GM23338 (cell line): Measurements from ENCODE around the gene MAN2B2. TPM values are rescaled to one million over a fixed set of nuclear protein-coding genes. Genes with fewer than 3 reads are reported as not detected.

Experiments used
- ATAC-seq: fragments of 200-7000 bp; cut with Tn5 transposase; 3 replicates; pipeline ENCODE4 v1.9.1; 2020
- DNase-seq: peaks from one replicate; pipeline ENCODE4 v3.0.0-alpha.2; 2015; ENCODE audit warnings: low spot score
- H2AFZ ChIP-seq: fragments of 200-600 bp; sonication (generic); 2 replicates; pipeline ENCODE4 v1.8.0; 2016; ENCODE audit warnings: antibody characterized with exemption, mild to moderate bottlenecking, moderate library complexity
- H3F3A ChIP-seq: fragments of 200-600 bp; sonication (generic); replicated peaks from 2 replicates; pipeline ENCODE4 v1.8.0; 2017; ENCODE audit warnings: antibody characterized with exemption, mixed run types, low read depth
- H3K27ac ChIP-seq: fragments of 200-600 bp; sonication (generic); 2 replicates; pipeline ENCODE4 v1.6.1; 2016; ENCODE audit warnings: low read depth
- H3K27me3 ChIP-seq: fragments of 200-600 bp; sonication (generic); 2 replicates; pipeline ENCODE4 v1.8.0; 2016; ENCODE audit warnings: mild to moderate bottlenecking, mixed run types, moderate library complexity; ENCODE audit not compliant: insufficient read depth
- H3K36me3 ChIP-seq: fragments of 200-600 bp; sonication (generic); 2 replicates; pipeline ENCODE4 v1.8.0; 2016; ENCODE audit warnings: mild to moderate bottlenecking; ENCODE audit not compliant: insufficient read depth
- H3K4me1 ChIP-seq: fragments of 200-600 bp; sonication (generic); 2 replicates; pipeline ENCODE4 v1.8.0; 2016; ENCODE audit warnings: mild to moderate bottlenecking, moderate library complexity; ENCODE audit not compliant: insufficient read depth
- H3K4me2 ChIP-seq: fragments of 200-600 bp; sonication (generic); 2 replicates; pipeline ENCODE4 v1.7.1; 2017; ENCODE audit warnings: mixed run types
- H3K4me3 ChIP-seq: fragments of 200-600 bp; sonication (generic); 2 replicates; pipeline ENCODE4 v1.6.1; 2016; ENCODE audit warnings: mixed run types
- H3K79me2 ChIP-seq: fragments of 200-600 bp; sonication (generic); replicated peaks from 2 replicates; pipeline ENCODE4 v1.8.0; 2017; ENCODE audit warnings: mild to moderate bottlenecking; ENCODE audit not compliant: insufficient read depth
- H3K9me2 ChIP-seq: fragments of 200-600 bp; sonication (generic); 2 replicates; pipeline ENCODE4 v1.8.0; 2017; ENCODE audit not compliant: insufficient read depth
- H4K20me1 ChIP-seq: fragments of 200-600 bp; sonication (generic); replicated peaks from 2 replicates; pipeline ENCODE4 v1.8.0; 2017; ENCODE audit warnings: mild to moderate bottlenecking; ENCODE audit not compliant: insufficient read depth
- H3K27ac Mint-ChIP-seq: 2 replicates; pipeline ENCODE4 v1.8.0; 2020; ENCODE audit warnings: inconsistent platforms, mild to moderate bottlenecking, moderate library complexity, mixed read lengths
- H3K27me3 Mint-ChIP-seq: 3 replicates; pipeline ENCODE4 v1.8.0; 2022; ENCODE audit warnings: low read depth, mild to moderate bottlenecking, moderate library complexity, mixed read lengths, inconsistent platforms; ENCODE audit not compliant: insufficient read depth, poor library complexity
- H3K36me3 Mint-ChIP-seq: 3 replicates; pipeline ENCODE4 v1.8.0; 2021; ENCODE audit warnings: low read depth, mild to moderate bottlenecking, inconsistent platforms, moderate library complexity, mixed read lengths
- H3K4me1 Mint-ChIP-seq: 3 replicates; pipeline ENCODE4 v1.8.0; 2020; ENCODE audit warnings: mild to moderate bottlenecking, inconsistent platforms, mixed read lengths
- H3K4me3 Mint-ChIP-seq: 3 replicates; pipeline ENCODE4 v1.8.0; 2021; ENCODE audit warnings: moderate library complexity, mild to moderate bottlenecking, inconsistent platforms, mixed read lengths
- H3K9me3 Mint-ChIP-seq: 3 replicates; pipeline ENCODE4 v1.8.0; 2020; ENCODE audit warnings: moderate library complexity, mild to moderate bottlenecking, inconsistent platforms, mixed read lengths
- CTCF ChIP-seq, 2 experiments: fragments of 200-600 bp in 1 of 2; sonication (generic) in 1 of 2; conservative IDR thresholded peaks; 2 replicates each; pipeline versions ENCODE4 v1.5.1 to v1.6.1; 2016 to 2017; ENCODE audit warnings: antibody characterized with exemption in 2 of 2, low read depth in 2 of 2, mild to moderate bottlenecking in 2 of 2, moderate library complexity in 1 of 2
- JUNB ChIP-seq: IDR thresholded peaks from one replicate; pipeline ENCODE4 v1.6.1; 2016; ENCODE audit warnings: antibody characterized with exemption; ENCODE audit not compliant: unreplicated experiment
- NANOG ChIP-seq: IDR thresholded peaks from 2 replicates; pipeline ENCODE4 v1.6.1; 2016; ENCODE audit warnings: antibody characterized with exemption, borderline replicate concordance
- POLR2AphosphoS5 ChIP-seq: IDR thresholded peaks from 2 replicates; pipeline ENCODE4 v1.6.1; 2016; ENCODE audit warnings: antibody characterized with exemption, low read depth
- STAT1 ChIP-seq: IDR thresholded peaks from one replicate; pipeline ENCODE4 v1.6.1; 2016; ENCODE audit warnings: antibody characterized with exemption; ENCODE audit not compliant: unreplicated experiment
- ZNF114 ChIP-seq: fragments of 250-450 bp; sonication (Bioruptor Pico); IDR thresholded peaks from 2 replicates; pipeline ENCODE4 v1.5.0; 2020; ENCODE audit warnings: mild to moderate bottlenecking, moderate library complexity
- ZNF331 ChIP-seq: fragments of 250-450 bp; sonication (Bioruptor Pico); IDR thresholded peaks from 2 replicates; pipeline ENCODE4 v1.5.0; 2020; ENCODE audit warnings: low read depth, mild to moderate bottlenecking, moderate library complexity
- polyA plus RNA-seq: library from polyadenylated mRNA; unstranded; fragments of >200 nt; fragmentation: Nextera tagmentation; extraction: Ambion mirVana; gene quantifications from 2 replicates; pipeline ENCODE4 v1.2.1, GENCODE V29; 2016
- total RNA-seq: library from RNA; depleted of rRNA; stranded (reverse); fragments of >200 nt; shearing (Covaris generic); gene quantifications from 2 replicates; pipeline ENCODE4 v1.2.3, GENCODE V29; 2014
- TF ChIP-seq, protein P1 (sequence below): fragments of 250-450 bp; sonication (Bioruptor Pico); IDR thresholded peaks from 2 replicates; pipeline ENCODE4 v1.5.0; 2020; ENCODE audit warnings: mild to moderate bottlenecking, moderate library complexity

The MAN2B2 gene
- total and polyA plus RNA-seq, 2 experiments from 2014 or later, result 1.6 to 6.9 TPM

- H2AFZ ChIP-seq, result no peak overlapping the region
- H3K27me3 ChIP-seq, result peaks cover 62% of the 10 kb centered on the region
- no peak for ATAC-seq
- no peaks in the 10 kb centered on the region for H3K36me3 Mint-ChIP-seq
- no peaks in the 10 kb centered on the region; the same call in 1 of the 2 replicates for H3F3A ChIP-seq
- TF ChIP-seq ZNF331 (CRISPR knock-in tag) (no peak), NANOG (no peak), ZNF114 (no peak), STAT1 (no peak), POLR2AphosphoS5 (no peak), JUNB (no peak)
- TF ChIP-seq, protein P1, sequence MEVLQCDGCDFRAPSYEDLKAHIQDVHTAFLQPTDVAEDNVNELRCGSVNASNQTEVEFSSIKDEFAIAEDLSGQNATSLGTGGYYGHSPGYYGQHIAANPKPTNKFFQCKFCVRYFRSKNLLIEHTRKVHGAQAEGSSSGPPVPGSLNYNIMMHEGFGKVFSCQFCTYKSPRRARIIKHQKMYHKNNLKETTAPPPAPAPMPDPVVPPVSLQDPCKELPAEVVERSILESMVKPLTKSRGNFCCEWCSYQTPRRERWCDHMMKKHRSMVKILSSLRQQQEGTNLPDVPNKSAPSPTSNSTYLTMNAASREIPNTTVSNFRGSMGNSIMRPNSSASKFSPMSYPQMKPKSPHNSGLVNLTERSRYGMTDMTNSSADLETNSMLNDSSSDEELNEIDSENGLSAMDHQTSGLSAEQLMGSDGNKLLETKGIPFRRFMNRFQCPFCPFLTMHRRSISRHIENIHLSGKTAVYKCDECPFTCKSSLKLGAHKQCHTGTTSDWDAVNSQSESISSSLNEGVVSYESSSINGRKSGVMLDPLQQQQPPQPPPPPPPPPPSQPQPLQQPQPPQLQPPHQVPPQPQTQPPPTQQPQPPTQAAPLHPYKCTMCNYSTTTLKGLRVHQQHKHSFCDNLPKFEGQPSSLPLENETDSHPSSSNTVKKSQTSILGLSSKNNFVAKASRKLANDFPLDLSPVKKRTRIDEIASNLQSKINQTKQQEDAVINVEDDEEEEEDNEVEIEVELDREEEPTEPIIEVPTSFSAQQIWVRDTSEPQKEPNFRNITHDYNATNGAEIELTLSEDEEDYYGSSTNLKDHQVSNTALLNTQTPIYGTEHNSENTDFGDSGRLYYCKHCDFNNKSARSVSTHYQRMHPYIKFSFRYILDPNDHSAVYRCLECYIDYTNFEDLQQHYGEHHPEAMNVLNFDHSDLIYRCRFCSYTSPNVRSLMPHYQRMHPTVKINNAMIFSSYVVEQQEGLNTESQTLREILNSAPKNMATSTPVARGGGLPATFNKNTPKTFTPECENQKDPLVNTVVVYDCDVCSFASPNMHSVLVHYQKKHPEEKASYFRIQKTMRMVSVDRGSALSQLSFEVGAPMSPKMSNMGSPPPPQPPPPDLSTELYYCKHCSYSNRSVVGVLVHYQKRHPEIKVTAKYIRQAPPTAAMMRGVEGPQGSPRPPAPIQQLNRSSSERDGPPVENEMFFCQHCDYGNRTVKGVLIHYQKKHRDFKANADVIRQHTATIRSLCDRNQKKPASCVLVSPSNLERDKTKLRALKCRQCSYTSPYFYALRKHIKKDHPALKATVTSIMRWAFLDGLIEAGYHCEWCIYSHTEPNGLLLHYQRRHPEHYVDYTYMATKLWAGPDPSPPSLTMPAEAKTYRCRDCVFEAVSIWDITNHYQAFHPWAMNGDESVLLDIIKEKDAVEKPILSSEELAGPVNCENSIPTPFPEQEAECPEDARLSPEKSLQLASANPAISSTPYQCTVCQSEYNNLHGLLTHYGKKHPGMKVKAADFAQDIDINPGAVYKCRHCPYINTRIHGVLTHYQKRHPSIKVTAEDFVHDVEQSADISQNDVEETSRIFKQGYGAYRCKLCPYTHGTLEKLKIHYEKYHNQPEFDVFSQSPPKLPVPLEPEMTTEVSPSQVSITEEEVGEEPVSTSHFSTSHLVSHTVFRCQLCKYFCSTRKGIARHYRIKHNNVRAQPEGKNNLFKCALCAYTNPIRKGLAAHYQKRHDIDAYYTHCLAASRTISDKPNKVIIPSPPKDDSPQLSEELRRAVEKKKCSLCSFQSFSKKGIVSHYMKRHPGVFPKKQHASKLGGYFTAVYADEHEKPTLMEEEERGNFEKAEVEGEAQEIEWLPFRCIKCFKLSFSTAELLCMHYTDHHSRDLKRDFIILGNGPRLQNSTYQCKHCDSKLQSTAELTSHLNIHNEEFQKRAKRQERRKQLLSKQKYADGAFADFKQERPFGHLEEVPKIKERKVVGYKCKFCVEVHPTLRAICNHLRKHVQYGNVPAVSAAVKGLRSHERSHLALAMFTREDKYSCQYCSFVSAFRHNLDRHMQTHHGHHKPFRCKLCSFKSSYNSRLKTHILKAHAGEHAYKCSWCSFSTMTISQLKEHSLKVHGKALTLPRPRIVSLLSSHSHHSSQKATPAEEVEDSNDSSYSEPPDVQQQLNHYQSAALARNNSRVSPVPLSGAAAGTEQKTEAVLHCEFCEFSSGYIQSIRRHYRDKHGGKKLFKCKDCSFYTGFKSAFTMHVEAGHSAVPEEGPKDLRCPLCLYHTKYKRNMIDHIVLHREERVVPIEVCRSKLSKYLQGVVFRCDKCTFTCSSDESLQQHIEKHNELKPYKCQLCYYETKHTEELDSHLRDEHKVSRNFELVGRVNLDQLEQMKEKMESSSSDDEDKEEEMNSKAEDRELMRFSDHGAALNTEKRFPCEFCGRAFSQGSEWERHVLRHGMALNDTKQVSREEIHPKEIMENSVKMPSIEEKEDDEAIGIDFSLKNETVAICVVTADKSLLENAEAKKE, result no peak
- H3K27me3 Mint-ChIP-seq, result peaks cover 39% of the 10 kb centered on the region
- H3K4me1 Mint-ChIP-seq, result peaks cover 4% of the 10 kb centered on the region; the same call in 2 of the 3 replicates
- H3K4me1 ChIP-seq, result peaks cover 13% of the 10 kb centered on the region
- H3K9me2 ChIP-seq, result no peaks in the 10 kb centered on the region
- H3K9me3 Mint-ChIP-seq, result no peaks in the 10 kb centered on the region
- H3K79me2 ChIP-seq, result no peaks in the 10 kb centered on the region
- no peak overlapping the region for H3K4me3 Mint-ChIP-seq
- no peak overlapping the region for H3K27ac ChIP-seq
- no peaks in the 10 kb centered on the region for H3K36me3 ChIP-seq
- H3K4me2 ChIP-seq, result no peak overlapping the region
- no peak for DNase-seq
- no peak overlapping the region for H3K27ac Mint-ChIP-seq
- no peaks in the 10 kb centered on the region for H4K20me1 ChIP-seq
- no peak overlapping the region for H3K4me3 ChIP-seq
These were observed 85.4 kb downstream of the MAN2B2 start for GRCh38 chr4:6660430-6660829.

DNA sequence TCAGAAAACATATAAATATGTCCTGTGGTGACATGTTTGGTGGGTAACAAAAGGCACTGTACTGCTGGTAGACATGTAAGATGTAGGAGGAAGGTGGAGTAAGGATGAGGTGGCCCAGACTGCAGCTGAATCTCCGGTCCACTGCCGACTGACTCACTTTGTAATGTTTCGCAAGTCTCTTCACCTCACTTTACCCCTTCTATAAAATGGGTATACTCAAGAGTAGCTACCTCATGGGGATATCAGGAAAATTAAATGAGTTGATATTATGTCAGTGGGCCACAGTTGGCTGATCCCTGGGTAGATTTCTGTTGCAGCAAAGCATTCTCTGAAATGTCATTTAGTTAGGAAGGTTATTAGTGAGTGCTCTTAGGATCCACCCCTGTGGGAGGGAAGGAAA is 87.6 kb downstream of the MAN2B2 start:
- H3K4me1 ChIP-seq, result peaks cover 13% of the 10 kb centered on the region
- no peaks in the 10 kb centered on the region for H3K36me3 ChIP-seq
- H2AFZ ChIP-seq, result no peak overlapping the region
- ATAC-seq (no peak), DNase-seq (no peak)
- no peak overlapping the region for H3K4me3 ChIP-seq
- H4K20me1 ChIP-seq, result no peaks in the 10 kb centered on the region
- H3K4me3 Mint-ChIP-seq, result no peak overlapping the region; the same call in 2 of the 3 replicates
- H3K79me2 ChIP-seq, result no peaks in the 10 kb centered on the region
- no peak overlapping the region for H3K4me2 ChIP-seq
- H3K27ac Mint-ChIP-seq, result no peak overlapping the region
- H3K27ac ChIP-seq, result no peak overlapping the region
- H3K9me2 ChIP-seq, result no peaks in the 10 kb centered on the region
- peaks cover 35% of the 10 kb centered on the region for H3K27me3 Mint-ChIP-seq
- peaks cover 4% of the 10 kb centered on the region; the same call in 2 of the 3 replicates for H3K4me1 Mint-ChIP-seq
- H3F3A ChIP-seq, result no peaks in the 10 kb centered on the region; the same call in 1 of the 2 replicates
- H3K9me3 Mint-ChIP-seq, result no peaks in the 10 kb centered on the region; the same call in 2 of the 3 replicates
- no peaks in the 10 kb centered on the region for H3K36me3 Mint-ChIP-seq
- peaks cover 62% of the 10 kb centered on the region for H3K27me3 ChIP-seq
- TF ChIP-seq ZNF331 (CRISPR knock-in tag) (no peak), CTCF (conservative IDR thresholded peaks at IDR 0.05; ENCODE audit: low read depth in 2 of 2) (no peak), STAT1 (no peak)
